Mesenchymal stem cell (in vitro differentiated cells and primary cell): ENCODE data around the gene PLXNC1.

Experiments used
- DNase-seq: peaks from one replicate; pipeline ENCODE4 v3.0.0-alpha.2; 2013
- H2AFZ ChIP-seq: one replicate; pipeline ENCODE4 v1.6.1; 2013; ENCODE audit warnings: low read depth, mild to moderate bottlenecking, control low read depth, inconsistent platforms, low read length, moderate library complexity
- H2AK5ac ChIP-seq: 2 replicates; pipeline ENCODE4 v1.6.1; 2013; ENCODE audit warnings: low read length, moderate library complexity, mild to moderate bottlenecking, inconsistent platforms; ENCODE audit not compliant: severe bottlenecking
- H2BK120ac ChIP-seq: one replicate; pipeline ENCODE4 v1.6.1; 2013; ENCODE audit warnings: low read depth, mild to moderate bottlenecking, inconsistent platforms, low read length, moderate library complexity
- H2BK12ac ChIP-seq, 2 experiments: one replicate each; pipeline ENCODE4 v1.6.1; 2013; ENCODE audit warnings: inconsistent platforms in 2 of 2, low read length in 2 of 2, mild to moderate bottlenecking in 2 of 2, moderate library complexity in 2 of 2, control low read depth in 1 of 2
- H2BK15ac ChIP-seq: one replicate; pipeline ENCODE4 v1.6.1; 2013; ENCODE audit warnings: mild to moderate bottlenecking, low read depth, inconsistent platforms; ENCODE audit not compliant: poor library complexity, severe bottlenecking
- H2BK5ac ChIP-seq: 2 replicates; pipeline ENCODE4 v1.6.1; 2013; ENCODE audit warnings: low read depth, mild to moderate bottlenecking, low read length, control low read depth, inconsistent platforms; ENCODE audit not compliant: poor library complexity, severe bottlenecking
- H3K14ac ChIP-seq, 2 experiments: one replicate each; pipeline ENCODE4 v1.6.1; 2013; ENCODE audit warnings: inconsistent platforms in 2 of 2, low read length in 2 of 2, control low read depth in 1 of 2, mild to moderate bottlenecking in 1 of 2, moderate library complexity in 1 of 2
- H3K18ac ChIP-seq, 2 experiments: one replicate each; pipeline ENCODE4 v1.6.1; 2013; ENCODE audit warnings: inconsistent platforms in 2 of 2, low read length in 2 of 2, control low read depth in 1 of 2, low read depth in 1 of 2, mild to moderate bottlenecking in 1 of 2
- H3K23ac ChIP-seq, 2 experiments: one replicate each; pipeline ENCODE4 v1.6.1; 2013; ENCODE audit warnings: inconsistent platforms in 2 of 2, low read length in 2 of 2, mild to moderate bottlenecking in 2 of 2, moderate library complexity in 2 of 2, control low read depth in 1 of 2
- H3K27ac ChIP-seq: 2 replicates; pipeline ENCODE4 v1.5.1; 2013; ENCODE audit warnings: mild to moderate bottlenecking, moderate library complexity, low read length, control low read depth, inconsistent platforms; ENCODE audit not compliant: poor library complexity, severe bottlenecking
- H3K27me3 ChIP-seq, 2 experiments: 2 replicates each; pipeline versions ENCODE4 v1.6.1 to v1.7.0; 2013; ENCODE audit warnings: low read length in 2 of 2, mild to moderate bottlenecking in 2 of 2, moderate library complexity in 2 of 2, control low read depth in 1 of 2, inconsistent platforms in 1 of 2; ENCODE audit not compliant: control insufficient read depth in 1 of 2, insufficient read depth in 1 of 2
- H3K36me3 ChIP-seq, 2 experiments: 2 replicates each; pipeline versions ENCODE4 v1.6.1 to v1.7.0; 2013; ENCODE audit warnings: low read length in 2 of 2, control low read depth in 1 of 2, inconsistent platforms in 1 of 2, low read depth in 1 of 2, mild to moderate bottlenecking in 1 of 2; ENCODE audit not compliant: insufficient read depth in 2 of 2, control insufficient read depth in 1 of 2
- H3K4ac ChIP-seq, 2 experiments: one replicate each; pipeline ENCODE4 v1.6.1; 2013; ENCODE audit warnings: inconsistent platforms in 2 of 2, low read length in 2 of 2, mild to moderate bottlenecking in 2 of 2, moderate library complexity in 2 of 2, control low read depth in 1 of 2, low read depth in 1 of 2
- H3K4me1 ChIP-seq: 2 replicates; pipeline ENCODE4 v1.6.1; 2013; ENCODE audit warnings: low read depth, low read length, control low read depth; ENCODE audit not compliant: control insufficient read depth, insufficient read depth
- H3K4me2 ChIP-seq: 2 replicates; pipeline ENCODE4 v1.6.1; 2013; ENCODE audit warnings: low read length, mild to moderate bottlenecking, inconsistent platforms; ENCODE audit not compliant: poor library complexity, severe bottlenecking
- H3K4me3 ChIP-seq, 2 experiments: 2 replicates each; pipeline versions ENCODE4 v1.5.1 to v1.7.0; 2013; ENCODE audit warnings: low read length in 2 of 2, mild to moderate bottlenecking in 2 of 2, control low read depth in 1 of 2, low read depth in 1 of 2; ENCODE audit not compliant: insufficient read depth in 1 of 2
- H3K79me1 ChIP-seq: replicated peaks from 2 replicates; pipeline ENCODE4 v1.6.1; 2013; ENCODE audit warnings: mild to moderate bottlenecking, control low read depth, low read length, inconsistent platforms; ENCODE audit not compliant: poor library complexity, severe bottlenecking
- H3K9ac ChIP-seq: 2 replicates; pipeline ENCODE4 v1.7.0; 2013; ENCODE audit warnings: mild to moderate bottlenecking, low read length, moderate library complexity
- H3K9me3 ChIP-seq: 2 replicates; pipeline ENCODE4 v1.7.0; 2013; ENCODE audit warnings: mild to moderate bottlenecking, low read length; ENCODE audit not compliant: control insufficient read depth
- H4K8ac ChIP-seq: one replicate; pipeline ENCODE4 v1.6.1; 2013; ENCODE audit warnings: inconsistent platforms, mild to moderate bottlenecking, low read length, moderate library complexity
- H4K91ac ChIP-seq: one replicate; pipeline ENCODE4 v1.6.1; 2013; ENCODE audit warnings: mild to moderate bottlenecking, low read length, inconsistent platforms
- WGBS: methylation state at CpG from one replicate; pipeline ENCODE4 v1.1.7; 2013; ENCODE audit warnings: mixed read lengths; 5-methylcytosine and 5-hydroxymethylcytosine counted together

Gene PLXNC1

DNA sequence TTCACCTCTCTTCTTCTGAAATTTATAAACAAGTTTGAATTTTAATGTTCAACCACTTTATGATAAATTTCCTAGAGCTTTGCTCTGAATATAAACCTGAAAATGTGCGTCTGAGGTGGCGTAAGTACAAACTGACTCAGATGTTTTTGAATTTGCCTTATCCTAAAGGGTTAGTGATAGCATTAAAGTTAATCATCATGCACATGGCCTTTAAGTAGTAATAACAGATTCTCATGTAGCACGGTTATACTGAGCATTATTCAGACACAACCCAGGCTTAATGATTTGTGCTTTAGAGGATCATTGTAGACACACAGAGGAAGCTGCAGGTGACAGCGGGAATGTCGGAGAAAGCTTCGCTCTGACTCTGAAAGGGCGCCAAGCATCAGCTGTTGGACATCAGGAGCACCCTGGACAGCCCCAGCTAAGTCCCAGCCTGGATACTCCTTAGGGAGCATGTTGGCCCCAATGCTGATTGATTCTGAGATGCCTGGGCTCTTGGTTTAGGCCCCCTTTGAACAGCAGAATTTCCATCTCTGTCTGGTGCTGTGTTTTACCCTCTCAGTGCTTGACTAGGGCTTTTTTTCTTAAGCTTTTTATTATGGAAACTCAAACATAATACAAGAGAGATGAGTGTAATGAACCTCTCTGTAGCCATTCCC, 91.1 kb downstream of the PLXNC1 start:
- H3K27ac ChIP-seq: no peak overlapping the region
- no peaks in the 10 kb centered on the region for H3K79me1 ChIP-seq
- no peak overlapping the region for H2BK12ac ChIP-seq
- H3K27me3 ChIP-seq: peaks cover 0 to 10% of the 10 kb centered on the region in 2 experiments
- no peak overlapping the region for H4K8ac ChIP-seq
- no peak overlapping the region for H2AFZ ChIP-seq
- H2BK5ac ChIP-seq: no peak overlapping the region
- no peak overlapping the region for H3K4ac ChIP-seq
- H2BK120ac ChIP-seq: no peak overlapping the region
- no peaks in the 10 kb centered on the region for H3K4me1 ChIP-seq
- H2AK5ac ChIP-seq: no peak overlapping the region
- H4K91ac ChIP-seq: no peak overlapping the region
- H3K4me2 ChIP-seq: no peak overlapping the region
- H3K4me3 ChIP-seq: no peak overlapping the region
- no peak for DNase-seq
- H3K36me3 ChIP-seq: peaks cover 0 to 10% of the 10 kb centered on the region in 2 experiments
- no peaks in the 10 kb centered on the region for H3K9me3 ChIP-seq
- H3K23ac ChIP-seq: no peak overlapping the region
- H3K9ac ChIP-seq: no peak overlapping the region
- 96% methylated on average over 7 of the region's 7 CpGs for WGBS
- no peak overlapping the region for H3K18ac ChIP-seq
- H2BK15ac ChIP-seq: no peak overlapping the region
- no peak overlapping the region for H3K14ac ChIP-seq

DNA sequence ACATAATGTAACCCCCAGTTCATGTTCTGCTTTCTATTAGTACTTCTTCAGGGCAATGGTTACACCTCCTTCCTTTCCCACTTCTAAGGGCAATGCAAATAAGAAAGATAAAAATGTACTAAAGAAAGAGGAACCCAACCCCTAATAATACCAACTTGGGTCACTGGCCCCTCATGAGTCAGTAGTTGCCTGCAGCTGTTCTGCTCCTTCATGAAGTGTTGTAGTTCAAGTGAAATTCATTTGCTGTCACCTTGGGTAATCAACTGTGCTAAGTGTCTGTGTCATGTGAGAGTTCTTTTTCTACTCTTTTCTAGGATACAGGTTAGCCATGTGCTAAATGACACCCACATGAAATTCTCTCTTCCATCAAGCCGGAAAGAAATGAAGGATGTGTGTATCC, 91.8 kb downstream of the PLXNC1 start:
- Histone ChIP-seq H3K27me3 (peaks cover 0 to 10% of the 10 kb centered on the region in 2 experiments), H3K79me1 (no peaks in the 10 kb centered on the region), H2BK5ac (no peak overlapping the region), H3K36me3 (peaks cover 0 to 10% of the 10 kb centered on the region in 2 experiments), H3K9me3 (no peaks in the 10 kb centered on the region), H4K91ac (no peak overlapping the region), H3K14ac (no peak overlapping the region), H3K4me3 (no peak overlapping the region), H3K9ac (no peak overlapping the region), H2BK120ac (no peak overlapping the region), H3K27ac (no peak overlapping the region), H3K4me1 (peaks cover 2% of the 10 kb centered on the region), H3K18ac (no peak overlapping the region), H3K23ac (no peak overlapping the region), H3K4me2 (no peak overlapping the region), H2BK12ac (no peak overlapping the region), H4K8ac (no peak overlapping the region), H2BK15ac (no peak overlapping the region), H3K4ac (no peak overlapping the region), H2AFZ (no peak overlapping the region), H2AK5ac (no peak overlapping the region)
- DNase-seq: no peak
- WGBS: no CpG with 5 or more reads among the region's 1 CpG

DNA sequence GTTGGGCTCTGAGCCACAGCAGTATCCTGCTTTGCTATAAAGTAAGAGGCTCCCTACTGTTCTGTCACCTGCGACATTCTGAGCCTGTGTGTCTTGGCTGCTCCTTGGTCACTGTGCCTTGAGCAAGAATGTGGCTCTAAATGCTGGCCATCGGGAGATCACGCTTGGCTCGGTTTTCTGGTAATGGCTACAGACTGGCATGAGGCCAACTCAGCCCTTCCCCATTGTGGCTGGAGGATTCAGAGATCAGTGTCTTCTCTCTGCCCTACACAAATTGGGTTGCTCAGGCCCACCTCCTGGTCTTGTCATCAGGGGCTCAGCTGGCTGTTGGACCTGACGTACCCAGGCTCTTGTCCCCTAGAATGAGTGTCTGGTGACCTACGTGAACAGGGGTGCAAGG, 94.5 kb downstream of the PLXNC1 start:
- Histone ChIP-seq H3K18ac (peak overlapping the region in 1 of 2 experiments; percentile 41), H3K14ac (peak overlapping the region in 1 of 2 experiments; percentile 74), H3K36me3 (peaks cover 0 to 11% of the 10 kb centered on the region in 2 experiments), H4K91ac (no peak overlapping the region), H2BK15ac (no peak overlapping the region), H2AK5ac (no peak overlapping the region), H3K4me3 (no peak overlapping the region), H3K27me3 (peaks cover 0 to 10% of the 10 kb centered on the region in 2 experiments), H3K4ac (no peak overlapping the region), H3K27ac (no peak overlapping the region), H3K23ac (no peak overlapping the region), H3K9ac (no peak overlapping the region), H4K8ac (no peak overlapping the region), H3K79me1 (no peaks in the 10 kb centered on the region), H3K9me3 (no peaks in the 10 kb centered on the region), H2BK12ac (no peak overlapping the region), H3K4me1 (peaks cover 8% of the 10 kb centered on the region), H2BK5ac (no peak overlapping the region), H3K4me2 (no peak overlapping the region), H2AFZ (no peak overlapping the region), H2BK120ac (no peak overlapping the region)
- 90% methylated on average over 6 of the region's 6 CpGs for WGBS
- peak; percentile 18 for DNase-seq

DNA sequence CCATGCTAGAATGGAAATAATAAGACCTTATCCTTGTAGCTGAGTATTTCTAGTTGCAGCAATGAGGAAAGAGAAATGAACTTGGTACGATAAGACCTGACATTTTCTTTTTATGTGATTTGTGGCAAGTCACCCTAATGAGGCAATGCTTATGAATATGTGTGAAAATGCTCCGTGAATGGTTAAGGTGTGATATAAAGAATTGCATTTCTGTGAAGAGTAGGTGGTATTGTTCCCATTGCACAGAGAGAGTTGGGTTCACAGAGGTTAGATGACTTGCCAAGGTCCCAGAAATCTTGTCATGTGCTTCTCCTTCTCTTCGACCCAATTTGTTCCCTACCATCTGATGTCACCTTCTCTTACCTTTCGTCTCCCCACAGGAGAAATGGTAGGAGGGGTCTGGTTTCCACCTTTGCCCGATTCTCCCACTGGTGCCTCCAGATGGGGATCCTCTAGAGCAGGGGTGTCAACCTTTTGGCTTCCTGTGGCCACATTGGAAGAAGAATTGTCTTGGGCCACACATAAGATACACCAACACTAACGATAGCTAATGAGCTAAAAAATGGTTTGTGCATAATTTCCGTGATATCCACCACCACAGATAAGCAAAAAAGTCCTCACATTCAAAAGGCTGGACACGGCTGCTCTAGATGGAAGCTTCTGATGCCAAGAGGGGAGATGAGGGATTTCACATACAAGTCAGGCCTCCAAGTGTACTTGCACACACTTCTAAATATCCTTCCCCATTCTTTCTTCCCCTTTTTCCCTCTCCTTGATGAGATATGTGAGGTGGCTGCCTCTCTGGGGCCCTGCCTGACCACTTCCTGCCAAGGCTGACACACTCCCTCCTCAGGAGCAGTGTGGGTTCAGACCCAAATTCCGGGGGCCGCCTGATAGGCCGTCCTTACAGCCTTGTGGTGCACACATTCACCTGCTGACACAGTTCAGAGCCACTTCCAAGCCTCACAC, 96.1 kb downstream of the PLXNC1 start:
- 88% methylated on average over 8 of the region's 11 CpGs for WGBS
- H3K4ac ChIP-seq: no peak overlapping the region
- H3K4me3 ChIP-seq: no peak overlapping the region
- no peak overlapping the region for H2BK15ac ChIP-seq
- no peaks in the 10 kb centered on the region for H3K79me1 ChIP-seq
- no peak overlapping the region for H2BK12ac ChIP-seq
- H3K14ac ChIP-seq: no peak overlapping the region
- H2BK120ac ChIP-seq: no peak overlapping the region
- no peak overlapping the region for H4K91ac ChIP-seq
- no peak overlapping the region for H2BK5ac ChIP-seq
- H3K4me1 ChIP-seq: peaks cover 8% of the 10 kb centered on the region
- no peak overlapping the region for H2AK5ac ChIP-seq
- no peak overlapping the region for H3K27ac ChIP-seq
- DNase-seq: no peak
- no peak overlapping the region for H3K23ac ChIP-seq
- H3K4me2 ChIP-seq: no peak overlapping the region
- no peaks in the 10 kb centered on the region for H3K9me3 ChIP-seq
- H2AFZ ChIP-seq: no peak overlapping the region
- no peak overlapping the region for H4K8ac ChIP-seq
- peaks cover 0 to 20% of the 10 kb centered on the region in 2 experiments for H3K36me3 ChIP-seq
- H3K9ac ChIP-seq: no peak overlapping the region
- peaks cover 0 to 8% of the 10 kb centered on the region in 2 experiments for H3K27me3 ChIP-seq
- H3K18ac ChIP-seq: no peak overlapping the region
